ENCODE measurements around the gene CISH. TPM values are rescaled to one million over a fixed set of nuclear protein-coding genes. Genes with fewer than 3 reads are reported as not detected.

CISH gene
- total RNA-seq, 1 experiment from 2014 or later = 2.7 TPM

DNA sequence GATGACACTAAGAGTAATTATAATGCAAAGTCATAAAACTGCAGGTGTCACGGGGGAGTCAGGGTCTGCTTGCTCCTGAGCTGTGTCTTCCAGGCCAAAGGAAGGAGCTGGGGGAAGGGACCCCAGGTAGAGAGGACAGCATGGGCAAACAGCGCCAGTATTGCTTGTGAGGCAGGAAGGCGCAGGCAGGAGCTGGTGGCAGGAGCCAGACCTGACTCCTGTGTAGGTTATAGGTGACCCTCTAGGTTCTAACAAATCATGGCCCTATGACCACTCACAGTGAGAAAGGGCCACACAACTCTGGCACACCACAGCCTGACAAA is 1.9 kb downstream of the CISH start:
- Histone ChIP-seq H3K27ac (no peak overlapping the region), H3K9me2 (ENCODE audit: insufficient read depth) (no peaks in the 10 kb centered on the region), H3K4me3 (no peak overlapping the region), H3K36me3 (ENCODE audit: low read depth) (no peaks in the 10 kb centered on the region), H3K9me3 (ENCODE audit: insufficient read depth, low read depth) (no peaks in the 10 kb centered on the region), H3F3A (ENCODE audit: insufficient read depth, low read depth) (peaks cover 14% of the 10 kb centered on the region; the same call in 1 of the 2 replicates), H3K79me2 (ENCODE audit: low read depth) (no peaks in the 10 kb centered on the region), H4K20me1 (ENCODE audit: insufficient read depth) (no peaks in the 10 kb centered on the region), H3K4me2 (no peak overlapping the region), H3K4me1 (replicated peaks; ENCODE audit: insufficient read depth) (peaks cover 31% of the 10 kb centered on the region), H2AFZ (no peak overlapping the region), H3K27me3 (ENCODE audit: insufficient read depth, low read depth) (no peaks in the 10 kb centered on the region)
- no TSS peak for BruUV-seq (replicated peaks)
- POLR2A ChIA-PET (ENCODE audit: unreplicated experiment) = no interaction called here
- TF ChIP-seq EZH2 (IDR thresholded peaks at IDR 0.05; ENCODE audit: low read depth) = no peak
- TF ChIP-seq, protein P1, sequence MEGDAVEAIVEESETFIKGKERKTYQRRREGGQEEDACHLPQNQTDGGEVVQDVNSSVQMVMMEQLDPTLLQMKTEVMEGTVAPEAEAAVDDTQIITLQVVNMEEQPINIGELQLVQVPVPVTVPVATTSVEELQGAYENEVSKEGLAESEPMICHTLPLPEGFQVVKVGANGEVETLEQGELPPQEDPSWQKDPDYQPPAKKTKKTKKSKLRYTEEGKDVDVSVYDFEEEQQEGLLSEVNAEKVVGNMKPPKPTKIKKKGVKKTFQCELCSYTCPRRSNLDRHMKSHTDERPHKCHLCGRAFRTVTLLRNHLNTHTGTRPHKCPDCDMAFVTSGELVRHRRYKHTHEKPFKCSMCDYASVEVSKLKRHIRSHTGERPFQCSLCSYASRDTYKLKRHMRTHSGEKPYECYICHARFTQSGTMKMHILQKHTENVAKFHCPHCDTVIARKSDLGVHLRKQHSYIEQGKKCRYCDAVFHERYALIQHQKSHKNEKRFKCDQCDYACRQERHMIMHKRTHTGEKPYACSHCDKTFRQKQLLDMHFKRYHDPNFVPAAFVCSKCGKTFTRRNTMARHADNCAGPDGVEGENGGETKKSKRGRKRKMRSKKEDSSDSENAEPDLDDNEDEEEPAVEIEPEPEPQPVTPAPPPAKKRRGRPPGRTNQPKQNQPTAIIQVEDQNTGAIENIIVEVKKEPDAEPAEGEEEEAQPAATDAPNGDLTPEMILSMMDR (conservative IDR thresholded peaks at IDR 0.05) = no peak
- CTCF ChIA-PET = interaction anchor here (0.9 kb wide), 1 partner anchor 58 kb away, joined by 3 read pairs; no protein-coding TSS in a partner anchor
- intact Hi-C loops (cut with micrococcal nuclease; ENCODE audit: unreplicated experiment) = no loop called here
- no peak for DNase-seq

DNA sequence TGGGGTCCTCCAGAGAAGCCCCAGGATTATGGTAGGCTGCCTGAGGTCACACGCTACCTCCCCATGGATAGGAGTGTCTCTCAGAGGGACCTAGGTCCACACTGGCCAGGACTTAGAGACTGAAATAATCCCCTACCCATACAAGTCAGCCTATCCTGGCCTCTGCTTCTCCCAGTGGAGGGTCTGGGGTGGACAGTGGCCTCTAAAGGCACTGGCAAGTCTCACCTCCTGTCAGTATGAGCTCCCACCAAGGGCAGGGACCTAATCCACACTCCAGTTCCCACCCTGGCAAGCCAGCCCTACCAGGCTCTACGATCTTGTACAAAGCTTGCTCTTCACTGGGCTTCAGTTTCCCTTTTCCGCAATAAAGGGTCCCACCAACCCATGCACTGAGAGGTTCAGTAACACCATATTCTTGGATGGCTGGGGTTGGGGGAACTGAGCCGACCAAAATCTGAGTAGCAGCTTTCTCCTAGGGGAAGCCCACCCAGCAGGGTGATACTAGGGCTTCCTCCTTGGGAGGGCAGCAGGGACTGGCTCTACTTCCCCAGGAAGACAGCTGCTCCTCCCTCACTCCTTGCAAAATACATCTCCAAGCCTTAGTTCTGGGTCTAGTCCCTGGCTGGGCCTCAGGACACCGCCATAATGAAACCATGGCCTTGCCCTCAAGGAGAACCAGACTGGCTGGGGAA is 2.4 kb downstream of the CISH start:
- H3K36me3 ChIP-seq (ENCODE audit: low read depth) = no peaks in the 10 kb centered on the region
- H3K27ac ChIP-seq = no peak overlapping the region
- no peaks in the 10 kb centered on the region for H3K27me3 ChIP-seq (ENCODE audit: insufficient read depth, low read depth)
- intact Hi-C loops (cut with micrococcal nuclease; ENCODE audit: unreplicated experiment) = no loop called here
- no TSS peak for BruUV-seq (replicated peaks)
- peaks cover 31% of the 10 kb centered on the region for H3K4me1 ChIP-seq (replicated peaks; ENCODE audit: insufficient read depth)
- no peaks in the 10 kb centered on the region for H3K9me2 ChIP-seq (ENCODE audit: insufficient read depth)
- H2AFZ ChIP-seq = no peak overlapping the region
- ChIA-PET CTCF (interaction anchor here (0.9 kb wide), 1 partner anchor 57 kb away, joined by 3 read pairs; no protein-coding TSS in a partner anchor), POLR2A (ENCODE audit: unreplicated experiment) (no interaction called here)
- TF ChIP-seq, protein P1 (conservative IDR thresholded peaks at IDR 0.05) = no peak
- TF ChIP-seq EZH2 (IDR thresholded peaks at IDR 0.05; ENCODE audit: low read depth) = no peak
- DNase-seq = no peak
- no peaks in the 10 kb centered on the region for H3K9me3 ChIP-seq (ENCODE audit: insufficient read depth, low read depth)
- H4K20me1 ChIP-seq (ENCODE audit: insufficient read depth) = no peaks in the 10 kb centered on the region
- H3K79me2 ChIP-seq (ENCODE audit: low read depth) = no peaks in the 10 kb centered on the region
- H3K4me2 ChIP-seq = no peak overlapping the region
- H3F3A ChIP-seq (ENCODE audit: insufficient read depth, low read depth) = peaks cover 14% of the 10 kb centered on the region; the same call in 1 of the 2 replicates
- no peak overlapping the region for H3K4me3 ChIP-seq

DNA sequence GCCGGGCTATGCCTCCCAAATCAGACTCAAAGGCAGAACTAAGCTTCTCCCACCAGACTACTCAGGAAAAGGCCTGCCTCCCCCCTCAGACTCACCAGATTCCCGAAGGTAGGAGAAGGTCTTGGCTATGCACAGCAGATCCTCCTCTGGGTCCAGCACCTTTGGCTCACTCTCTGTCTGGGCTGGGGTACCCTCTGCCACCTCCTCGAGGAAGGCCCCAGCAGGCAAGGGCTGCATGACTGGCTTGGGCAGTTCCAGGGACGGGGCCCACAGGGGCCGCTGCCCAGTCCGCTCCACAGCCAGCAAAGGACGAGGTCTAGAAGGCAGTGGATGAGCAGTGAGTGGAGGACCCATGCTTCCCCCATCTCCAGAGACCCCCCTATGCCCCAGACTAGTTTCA is 3.3 kb downstream of the CISH start:
- H3K27ac ChIP-seq = no peak overlapping the region
- no peak for DNase-seq
- no peak for TF ChIP-seq EZH2 (IDR thresholded peaks at IDR 0.05; ENCODE audit: low read depth)
- TF ChIP-seq, protein P1 (conservative IDR thresholded peaks at IDR 0.05) = no peak
- peaks cover 14% of the 10 kb centered on the region; the same call in 1 of the 2 replicates for H3F3A ChIP-seq (ENCODE audit: insufficient read depth, low read depth)
- no peaks in the 10 kb centered on the region for H3K9me2 ChIP-seq (ENCODE audit: insufficient read depth)
- intact Hi-C loops (cut with micrococcal nuclease; ENCODE audit: unreplicated experiment) = no loop called here
- H2AFZ ChIP-seq = no peak overlapping the region
- no peaks in the 10 kb centered on the region for H4K20me1 ChIP-seq (ENCODE audit: insufficient read depth)
- no peaks in the 10 kb centered on the region for H3K36me3 ChIP-seq (ENCODE audit: low read depth)
- H3K9me3 ChIP-seq (ENCODE audit: insufficient read depth, low read depth) = no peaks in the 10 kb centered on the region
- POLR2A ChIA-PET (ENCODE audit: unreplicated experiment) = no interaction called here
- peaks cover 32% of the 10 kb centered on the region for H3K4me1 ChIP-seq (replicated peaks; ENCODE audit: insufficient read depth)
- no TSS peak for BruUV-seq (replicated peaks)
- H3K79me2 ChIP-seq (ENCODE audit: low read depth) = no peaks in the 10 kb centered on the region
- H3K27me3 ChIP-seq (ENCODE audit: insufficient read depth, low read depth) = no peaks in the 10 kb centered on the region
- CTCF ChIA-PET = interaction anchor here (0.6 kb wide), 2 partner anchors 10 to 14 kb away, joined by 3 read pairs; no protein-coding TSS in a partner anchor
- no peak overlapping the region for H3K4me3 ChIP-seq
- H3K4me2 ChIP-seq = no peak overlapping the region
